GM18909 (cell line): ENCODE data around the gene EXD1.
A peak's percentile ranks its signal among the peaks of the same experiment; 100 is the strongest.
"Not testable (repeated sequence)": the region's sequence is repeated elsewhere in the genome, so short reads cannot be mapped to it uniquely, and the experiment has no call there.

Experiments used
- ATAC-seq: cut with Tn5 transposase; IDR thresholded peaks from one replicate; pipeline ENCODE4 v1.9.1; 2021; ENCODE audit warnings: mild to moderate bottlenecking; ENCODE audit not compliant: unreplicated experiment, poor library complexity

EXD1 gene

DNA sequence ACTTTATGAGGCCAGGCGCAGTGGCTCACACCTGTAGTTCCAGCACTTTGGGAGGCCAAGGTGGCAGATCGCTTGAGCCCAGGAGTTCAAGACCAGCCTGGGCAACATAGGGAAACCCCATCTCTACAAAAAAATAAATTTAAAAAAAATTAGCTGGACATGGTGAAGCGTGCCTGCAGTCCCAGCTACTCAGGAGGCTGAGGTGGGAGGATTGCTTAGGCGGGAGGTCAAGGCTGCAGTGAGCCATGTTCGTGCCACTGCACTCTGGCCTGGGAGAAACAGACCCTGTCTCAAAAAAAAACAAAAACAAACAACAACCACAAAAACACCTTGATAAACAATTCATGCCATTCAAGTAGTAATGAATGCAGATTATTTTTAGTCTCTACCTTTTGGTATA, 4.7 kb upstream of the EXD1 start:
- not testable (repeated sequence) for ATAC-seq

DNA sequence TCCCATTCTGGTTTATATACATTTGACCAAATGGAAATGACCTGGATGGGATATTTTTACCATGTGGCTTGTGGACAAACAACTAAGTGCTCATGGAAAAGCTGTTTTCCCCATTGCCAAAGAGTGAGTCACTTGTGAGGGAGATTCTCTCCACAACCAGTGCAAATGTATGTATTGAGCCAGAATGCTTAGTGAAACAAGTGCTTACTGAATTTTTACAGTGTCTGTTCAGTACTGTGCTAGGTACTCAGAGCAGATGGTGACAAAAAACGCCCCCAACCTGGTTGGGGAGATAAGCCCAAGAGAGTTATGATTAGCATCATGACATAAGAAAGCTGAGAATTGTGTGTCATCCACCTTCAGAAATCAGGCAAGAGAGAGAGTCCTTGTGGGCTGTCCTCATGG, 2.8 kb upstream of the EXD1 start:
- ATAC-seq, result no peak

DNA sequence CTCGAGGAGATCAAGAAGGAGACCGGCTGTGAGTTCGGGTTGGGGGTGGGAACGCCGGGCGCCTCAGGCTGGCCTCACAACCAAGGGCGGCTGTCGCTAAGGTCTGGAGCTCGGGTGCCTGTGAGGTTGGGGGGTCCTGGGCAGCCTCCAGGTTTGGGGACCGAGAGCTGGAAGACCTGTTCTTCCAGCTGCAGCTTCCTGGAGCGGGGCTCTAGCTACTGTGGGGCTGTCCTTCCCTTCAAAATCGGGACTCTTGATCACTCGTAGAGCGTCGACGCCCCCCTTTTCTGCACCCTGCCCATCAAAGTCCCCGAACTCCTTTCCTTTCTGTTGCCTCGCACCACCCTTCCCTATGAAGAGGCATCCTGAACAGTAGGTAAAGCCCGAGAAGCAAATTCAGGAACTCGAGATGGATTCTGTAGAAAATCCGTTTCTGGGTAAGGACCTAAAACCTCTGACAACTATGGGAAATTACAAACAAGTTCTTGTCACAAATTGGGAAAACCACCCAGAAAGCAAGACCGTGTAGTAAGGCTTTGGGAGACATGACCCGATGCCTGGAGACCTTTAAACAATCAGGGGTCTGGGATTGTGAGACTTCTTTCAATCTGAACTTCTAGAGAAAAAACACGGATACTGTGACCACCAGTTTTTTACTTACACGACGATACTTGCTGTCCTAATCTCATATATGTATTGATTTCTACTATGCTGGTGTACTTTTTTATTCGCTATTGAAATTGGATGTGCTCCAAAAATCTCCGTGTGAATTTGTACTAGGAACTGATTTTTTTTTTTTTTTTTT, 1.1 kb upstream of the EXD1 start:
- peak; percentile 43 for ATAC-seq

DNA sequence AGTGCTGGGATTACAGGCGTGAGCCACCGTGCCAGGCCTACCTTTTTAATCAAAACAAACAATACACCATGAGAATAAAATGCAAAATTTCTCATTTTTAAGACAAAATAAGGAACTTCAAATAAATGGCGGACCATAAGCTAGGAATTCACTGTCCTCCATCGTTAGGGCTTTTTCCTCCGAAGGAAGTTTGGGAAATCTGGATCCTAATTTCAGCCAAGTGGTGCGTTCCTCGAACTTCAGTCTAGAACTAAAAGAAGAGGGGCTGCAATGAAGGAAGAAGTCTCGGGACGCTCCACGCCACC, 260 bp downstream of the EXD1 start:
- ATAC-seq, result no peak

DNA sequence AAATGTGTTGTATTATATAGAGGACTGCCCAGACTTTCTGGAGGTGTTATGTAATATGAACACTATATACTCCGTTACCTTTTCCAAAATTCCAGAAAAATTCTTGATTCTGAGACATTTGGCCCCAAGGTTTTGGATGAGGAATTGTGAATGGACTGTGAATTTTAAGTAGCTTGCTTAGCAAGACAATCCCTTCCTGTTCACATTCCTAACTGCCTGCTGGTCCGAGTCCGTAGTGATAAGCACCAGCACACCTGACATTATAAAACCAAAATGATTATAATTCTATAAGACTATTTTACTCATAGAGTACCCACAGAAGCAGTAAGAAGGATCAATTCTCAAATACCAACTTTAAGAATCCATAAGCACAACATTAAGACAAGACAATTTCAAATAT, 11.2 kb downstream of the EXD1 start:
- ATAC-seq, result no peak

DNA sequence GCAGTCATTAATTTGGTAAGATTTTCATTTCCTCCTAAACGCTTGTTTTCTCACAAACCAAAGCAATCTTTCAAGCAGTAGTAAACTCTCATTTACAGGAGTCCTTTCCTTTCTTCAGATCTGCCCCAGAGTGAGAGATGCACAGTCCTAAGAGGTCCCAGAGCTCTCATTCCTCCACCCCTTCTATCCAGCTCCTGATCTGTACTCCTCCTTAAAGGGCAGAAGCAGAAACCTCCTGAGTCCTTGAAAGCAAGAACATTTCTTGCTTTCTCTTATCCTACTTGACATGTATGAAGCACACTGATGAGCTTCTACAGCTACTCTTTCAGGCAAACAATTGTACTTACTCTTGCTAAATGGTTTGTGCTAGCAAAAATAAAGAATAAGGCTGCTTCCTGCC, 11.7 kb downstream of the EXD1 start:
- ATAC-seq, result no peak

DNA sequence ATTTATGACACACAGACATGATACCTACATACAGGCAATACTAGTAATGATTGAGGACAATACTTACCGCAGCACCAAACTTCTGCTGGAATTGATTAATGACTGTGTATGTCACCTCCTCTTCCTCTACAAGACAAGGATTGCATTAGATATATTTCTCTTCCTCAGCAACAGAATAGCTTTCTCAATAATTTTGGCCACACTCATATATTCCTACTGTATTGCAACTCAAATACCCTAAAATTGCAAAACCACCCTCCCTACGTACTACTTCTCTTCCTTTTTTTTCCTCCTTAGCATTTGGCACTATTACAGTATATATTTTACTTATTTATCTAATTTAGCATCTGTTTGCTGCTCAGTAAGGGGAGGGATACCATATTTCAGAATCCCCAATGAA, 14.8 kb downstream of the EXD1 start:
- ATAC-seq, result no peak

DNA sequence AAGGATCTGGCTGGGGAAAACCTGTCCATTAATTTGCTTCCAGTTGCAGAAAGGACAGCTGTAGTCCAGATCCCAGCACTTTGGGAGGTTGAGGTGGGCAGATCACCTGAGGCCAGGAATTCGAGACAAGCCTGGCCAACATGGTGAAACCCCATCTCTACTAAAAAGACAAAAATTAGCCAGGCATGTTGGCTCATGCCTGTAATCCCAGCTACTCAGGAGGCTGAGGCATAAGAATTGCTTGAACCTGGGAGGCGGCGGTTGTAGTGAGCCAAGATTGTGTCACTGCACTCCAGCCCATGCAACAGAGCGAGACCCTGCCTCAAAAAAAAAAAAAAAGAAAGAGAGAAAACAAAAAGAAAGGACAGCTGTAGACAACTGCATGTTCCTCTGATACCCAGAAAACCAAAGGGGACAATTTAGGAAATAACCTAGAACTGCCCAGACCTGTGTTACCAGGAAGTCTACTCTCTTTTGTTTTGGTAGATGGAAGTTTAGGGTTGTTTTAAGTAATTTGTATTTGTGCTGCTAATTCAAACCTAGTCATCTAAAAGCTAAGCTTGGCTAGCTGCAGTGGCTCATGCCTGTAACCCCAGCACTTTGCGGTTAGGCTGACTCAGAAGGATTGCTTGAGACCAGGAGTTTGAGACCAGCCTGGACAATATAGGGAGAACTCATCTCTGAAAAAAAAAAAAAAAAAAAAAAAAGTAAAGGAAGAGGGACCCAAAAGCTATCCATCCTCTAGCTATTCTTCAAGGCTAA, 22.7 kb downstream of the EXD1 start:
- no peak for ATAC-seq

DNA sequence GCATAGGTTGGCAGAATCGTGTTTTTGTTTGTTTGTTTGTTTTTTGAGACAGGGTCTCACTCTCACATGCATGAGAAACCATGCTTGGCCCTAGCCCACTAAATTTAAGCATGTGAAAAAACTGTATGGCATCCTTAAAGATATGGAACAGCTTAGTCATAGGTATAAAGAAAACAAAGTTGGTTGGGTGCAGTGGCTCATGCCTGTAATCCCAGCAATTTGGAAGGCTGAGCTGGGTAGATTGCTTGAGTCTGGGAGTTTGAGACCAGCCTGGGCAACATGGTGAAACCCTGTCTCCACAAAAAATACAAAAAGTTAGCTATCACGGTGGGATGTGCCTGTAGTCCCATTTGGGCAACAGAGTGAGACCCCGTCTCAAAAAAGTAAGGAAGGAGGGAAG, 25.2 kb downstream of the EXD1 start:
- ATAC-seq, result no peak

DNA sequence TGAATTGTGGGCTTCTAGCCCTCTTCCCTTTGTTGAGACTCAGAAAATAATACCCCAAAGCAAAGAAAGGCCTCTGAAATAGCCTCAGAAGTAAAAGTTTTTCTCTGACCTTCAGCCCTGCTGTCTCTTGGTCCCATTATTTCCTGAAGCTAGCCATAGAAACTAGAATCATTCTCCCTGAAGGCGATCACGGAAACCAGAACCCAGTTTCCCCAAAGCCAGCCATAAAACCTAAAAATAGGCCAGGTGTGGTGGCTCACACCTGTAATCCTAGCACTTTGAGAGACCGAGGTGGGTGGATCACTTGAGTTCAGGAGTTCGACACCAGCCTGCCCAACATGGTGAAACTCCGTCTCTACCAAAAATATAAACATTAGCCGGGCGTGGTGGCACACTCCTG, 27.2 kb downstream of the EXD1 start:
- no peak for ATAC-seq

DNA sequence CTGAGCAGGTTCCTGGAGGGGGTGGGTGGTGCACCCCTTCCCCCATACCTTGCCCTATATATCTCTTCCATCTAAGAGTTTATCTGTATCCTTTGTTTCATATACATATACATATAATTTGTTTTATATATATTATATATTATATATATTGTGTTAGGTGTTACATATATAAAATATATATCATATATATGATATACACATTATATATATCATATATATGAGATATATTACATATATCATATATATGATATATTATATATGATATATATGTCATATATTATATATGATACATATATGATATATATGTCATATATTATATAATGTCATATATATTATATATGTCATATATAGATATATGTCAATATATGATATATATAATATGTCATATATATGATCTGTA, 31.1 kb downstream of the EXD1 start:
- no peak for ATAC-seq

DNA sequence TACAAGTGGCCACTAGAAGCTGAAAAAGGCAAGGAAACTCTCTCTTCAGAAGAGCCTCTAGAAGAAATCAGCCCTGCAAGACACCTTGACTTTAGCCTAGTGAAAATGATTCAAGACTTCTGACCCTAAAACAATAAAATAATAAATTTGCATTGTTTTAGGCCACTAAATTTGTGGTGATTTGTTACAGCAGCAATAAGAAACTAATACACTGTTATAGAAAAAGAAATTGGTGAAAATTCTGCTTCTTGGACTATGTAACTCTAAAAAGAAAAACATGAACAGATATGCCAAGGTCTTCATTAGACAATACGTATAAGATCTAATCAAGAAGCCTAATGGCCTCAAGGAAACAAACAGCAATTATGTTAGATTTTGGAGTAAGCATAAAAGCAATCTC, 36.1 kb downstream of the EXD1 start:
- no peak for ATAC-seq

DNA sequence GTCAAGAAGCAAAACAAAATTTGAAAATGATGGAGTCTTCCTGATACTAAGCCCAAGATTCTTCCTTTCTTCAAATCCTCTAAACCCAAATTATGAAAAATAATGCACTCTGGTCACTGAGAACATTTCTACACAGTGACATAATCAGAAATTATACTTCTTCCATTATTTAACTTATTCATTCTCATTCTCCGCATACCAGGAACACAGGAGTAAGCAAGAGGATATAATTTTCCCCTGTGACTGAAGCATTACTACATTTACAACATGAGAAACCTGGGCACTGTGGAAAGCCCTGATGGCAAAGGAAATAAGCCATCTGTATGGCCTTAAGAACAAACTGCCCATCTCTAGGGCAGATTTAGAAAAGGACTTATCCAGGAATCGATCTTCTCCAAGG, 47.0 kb downstream of the EXD1 start:
- no peak for ATAC-seq

DNA sequence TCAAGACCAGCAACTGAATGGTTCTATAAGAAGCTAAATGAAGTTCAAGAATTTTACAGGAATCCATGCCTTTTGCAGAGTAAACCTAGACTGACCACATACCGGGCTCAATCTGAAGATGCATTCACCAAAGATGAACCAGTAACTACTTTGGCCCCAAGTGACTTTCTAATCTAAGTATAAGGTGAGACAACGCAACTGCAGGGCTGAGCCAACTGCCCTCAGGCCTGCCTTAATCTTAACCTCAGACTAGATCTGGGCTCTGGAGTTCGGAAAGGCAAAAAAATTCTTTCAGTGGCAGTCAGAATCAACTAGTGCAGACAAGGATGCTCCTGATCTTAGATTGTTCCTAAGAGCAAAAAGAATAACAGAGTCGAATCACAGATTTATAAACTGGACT, 48.3 kb downstream of the EXD1 start:
- no peak for ATAC-seq

DNA sequence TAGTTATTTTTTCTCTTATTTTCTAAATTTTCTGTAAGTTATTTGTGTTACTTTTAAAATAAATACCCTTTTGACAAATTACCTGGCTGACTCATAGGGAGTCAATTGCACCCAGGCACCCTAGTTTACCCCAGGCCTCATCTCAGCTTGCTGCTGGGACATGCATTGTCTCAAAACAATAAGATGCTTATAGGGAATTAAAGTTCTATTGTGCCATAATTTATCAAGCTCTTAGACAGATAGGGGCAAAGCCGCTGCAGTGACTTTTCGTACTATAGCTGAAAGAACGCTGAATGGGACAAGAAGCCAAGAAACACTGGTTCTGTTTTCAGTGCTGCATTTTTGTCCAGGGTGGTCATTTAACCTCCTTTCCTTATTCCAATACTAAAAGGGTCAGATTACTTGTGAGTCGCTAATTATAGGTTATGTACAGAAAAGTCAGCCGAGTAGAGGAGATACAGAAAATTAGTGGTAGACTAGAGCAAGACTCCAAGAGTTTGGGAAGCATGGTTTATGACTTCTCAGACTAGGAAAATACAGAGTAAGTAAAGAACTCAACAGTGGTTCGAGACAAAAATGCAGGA, 50.3 kb downstream of the EXD1 start:
- no peak for ATAC-seq

DNA sequence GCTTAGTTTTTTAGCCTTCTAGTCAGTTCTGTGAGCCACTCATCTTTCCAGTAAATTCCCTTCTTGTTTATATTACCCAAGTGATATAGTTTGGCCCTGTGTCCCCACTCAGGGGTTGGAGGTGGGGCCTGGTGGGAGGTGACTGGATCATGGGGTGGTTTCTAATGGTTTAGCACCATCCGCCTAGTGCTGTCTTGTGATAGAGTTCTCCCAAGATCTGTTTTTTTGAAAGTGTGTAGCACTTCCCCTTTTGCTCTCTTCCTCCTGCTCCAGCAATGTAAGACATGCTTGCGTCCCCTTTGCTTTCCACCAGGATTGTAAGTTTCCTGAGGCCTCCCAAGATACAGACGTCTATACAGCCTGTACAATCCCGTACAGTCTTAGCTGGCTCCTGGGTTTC, 60.8 kb downstream of the EXD1 start:
- ATAC-seq, result no peak

DNA sequence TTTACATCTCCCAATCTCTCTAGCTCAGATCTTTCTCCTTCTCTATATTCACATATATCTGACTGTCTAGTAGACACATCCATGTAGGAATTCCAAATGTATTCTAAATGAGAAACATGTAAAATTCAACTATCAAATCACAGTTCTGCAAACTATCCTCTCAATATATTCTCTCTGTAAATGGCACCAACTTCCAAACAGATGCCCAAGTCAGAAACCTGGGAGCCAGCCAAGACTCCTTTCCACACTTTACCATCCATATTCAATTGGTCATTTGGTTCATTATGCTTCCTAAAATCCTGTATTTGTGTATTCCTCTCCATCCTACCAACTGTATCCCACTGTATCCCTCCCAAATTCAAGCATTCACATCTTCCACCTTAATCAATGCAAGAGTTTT, 61.5 kb downstream of the EXD1 start:
- ATAC-seq, result no peak

DNA sequence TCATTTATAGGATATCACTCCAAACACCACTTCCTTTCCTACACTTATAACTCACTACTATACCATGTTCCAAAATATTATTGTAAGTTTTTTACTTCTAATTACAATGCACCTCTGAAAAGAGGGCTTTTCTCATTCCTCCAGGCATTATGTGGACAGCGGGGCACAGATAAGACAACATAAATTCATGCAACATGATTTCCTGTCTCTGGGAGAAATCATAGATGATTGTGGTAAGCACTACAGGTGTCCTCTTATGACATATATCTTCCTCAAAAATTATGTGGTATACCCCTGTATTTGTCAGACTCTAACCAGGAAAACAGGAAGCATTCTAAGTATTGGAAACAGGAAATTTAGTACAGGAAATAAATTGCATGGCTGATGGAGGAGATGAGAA, 68.8 kb downstream of the EXD1 start:
- ATAC-seq, result no peak

DNA sequence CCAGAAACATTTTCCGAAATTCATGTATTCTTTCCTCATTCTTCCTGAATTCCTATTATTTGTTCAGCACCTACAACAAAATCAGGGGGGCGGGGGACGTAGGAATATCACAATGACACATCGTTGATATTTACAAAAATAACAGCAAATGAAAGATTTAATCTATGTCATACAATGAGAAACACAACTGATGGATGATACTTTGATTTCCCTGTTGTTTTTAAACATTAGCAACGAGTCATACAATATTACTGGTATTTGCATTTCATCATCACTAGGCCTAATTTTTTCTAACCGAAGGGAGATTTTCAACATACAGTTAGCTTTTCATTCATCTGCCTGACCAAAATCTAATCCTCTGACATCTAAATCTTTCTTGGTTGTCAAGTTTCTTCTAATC, 69.2 kb downstream of the EXD1 start:
- ATAC-seq, result no peak

DNA sequence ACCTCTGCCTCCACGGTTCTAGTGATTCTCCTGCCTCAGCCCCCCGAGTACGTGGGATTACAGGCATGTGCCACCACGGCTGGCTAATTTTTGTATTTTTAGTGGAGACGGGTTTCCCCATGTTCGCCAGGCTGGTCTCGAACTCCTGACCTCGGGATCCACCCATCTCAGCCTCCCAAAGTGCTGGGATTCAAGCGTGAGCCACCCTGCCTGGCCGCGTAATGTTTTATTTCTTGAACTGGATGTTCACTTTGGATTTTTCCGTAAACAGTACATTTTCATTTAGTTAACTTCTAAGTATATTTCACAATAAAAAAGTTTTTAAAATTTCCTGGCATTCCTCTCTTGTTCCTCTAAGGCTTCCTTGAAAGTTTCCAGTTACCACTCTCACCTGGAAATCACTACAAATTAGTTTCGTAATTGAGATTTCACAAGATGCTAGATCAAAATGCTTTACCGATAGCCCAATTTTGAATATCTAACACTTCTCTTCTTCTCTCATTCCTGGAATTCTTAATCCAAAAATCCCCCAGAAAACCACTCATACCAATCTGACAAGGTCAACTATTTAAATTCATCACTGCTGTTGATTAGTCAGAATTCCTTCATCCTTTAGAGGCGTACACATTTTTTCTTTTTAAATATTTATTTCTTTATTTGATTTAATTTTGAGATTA, 69.8 kb downstream of the EXD1 start:
- no peak for ATAC-seq

DNA sequence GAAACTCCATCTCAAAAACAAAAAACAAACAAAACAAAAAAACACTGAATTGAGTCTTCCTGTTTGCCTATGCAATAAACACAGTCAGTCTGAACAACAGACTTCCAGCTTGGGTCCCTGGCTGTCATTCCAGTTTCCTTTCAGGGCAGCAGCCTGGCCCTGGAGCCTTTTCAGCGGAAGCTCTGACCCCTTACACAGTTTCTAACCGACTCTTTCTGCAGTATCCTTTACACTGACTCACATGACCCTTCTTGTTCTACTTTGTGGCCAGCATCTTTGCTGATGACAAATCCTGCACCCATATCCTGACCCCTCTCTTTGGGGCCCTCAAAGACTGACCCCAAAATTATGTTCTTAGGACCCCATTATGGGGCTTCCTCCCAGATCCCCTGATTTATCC, 76.1 kb downstream of the EXD1 start:
- ATAC-seq, result no peak
